ENCODE measurements around the gene SLC6A12. TPM values are rescaled to one million over a fixed set of nuclear protein-coding genes. Genes with fewer than 3 reads are reported as not detected.

The SLC6A12 gene
- total RNA-seq, 1 experiment from 2014 or later, result not detected

GRCh38 chr12:161823-162222 is 52.1 kb downstream of the SLC6A12 start:
- CTCF ChIA-PET, result no interaction called here
- H3K27ac ChIP-seq (ENCODE audit: low read length), result no peak overlapping the region
- POLR2A ChIA-PET (ENCODE audit: unreplicated experiment), result no interaction called here
- no peaks in the 10 kb centered on the region for H3K79me2 ChIP-seq (ENCODE audit: low read length)
- no peak overlapping the region for H3K4me3 ChIP-seq (ENCODE audit: low read length)
- TF ChIP-seq EZH2phosphoT487 (IDR thresholded peaks at IDR 0.05; ENCODE audit: borderline replicate concordance, low read length), result no peak
- TF ChIP-seq, protein P1, sequence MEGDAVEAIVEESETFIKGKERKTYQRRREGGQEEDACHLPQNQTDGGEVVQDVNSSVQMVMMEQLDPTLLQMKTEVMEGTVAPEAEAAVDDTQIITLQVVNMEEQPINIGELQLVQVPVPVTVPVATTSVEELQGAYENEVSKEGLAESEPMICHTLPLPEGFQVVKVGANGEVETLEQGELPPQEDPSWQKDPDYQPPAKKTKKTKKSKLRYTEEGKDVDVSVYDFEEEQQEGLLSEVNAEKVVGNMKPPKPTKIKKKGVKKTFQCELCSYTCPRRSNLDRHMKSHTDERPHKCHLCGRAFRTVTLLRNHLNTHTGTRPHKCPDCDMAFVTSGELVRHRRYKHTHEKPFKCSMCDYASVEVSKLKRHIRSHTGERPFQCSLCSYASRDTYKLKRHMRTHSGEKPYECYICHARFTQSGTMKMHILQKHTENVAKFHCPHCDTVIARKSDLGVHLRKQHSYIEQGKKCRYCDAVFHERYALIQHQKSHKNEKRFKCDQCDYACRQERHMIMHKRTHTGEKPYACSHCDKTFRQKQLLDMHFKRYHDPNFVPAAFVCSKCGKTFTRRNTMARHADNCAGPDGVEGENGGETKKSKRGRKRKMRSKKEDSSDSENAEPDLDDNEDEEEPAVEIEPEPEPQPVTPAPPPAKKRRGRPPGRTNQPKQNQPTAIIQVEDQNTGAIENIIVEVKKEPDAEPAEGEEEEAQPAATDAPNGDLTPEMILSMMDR (conservative IDR thresholded peaks at IDR 0.05; ENCODE audit: low read depth, low read length), result no peak
- no peak for TF ChIP-seq EZH2 (IDR thresholded peaks at IDR 0.05; ENCODE audit: low read length, unreplicated experiment)
- ATAC-seq (no peak), DNase-seq (no peak)
- peaks cover 22% of the 10 kb centered on the region for H3K27me3 ChIP-seq (ENCODE audit: low read length)
- H2AFZ ChIP-seq (ENCODE audit: low read length), result no peak overlapping the region
- no peaks in the 10 kb centered on the region for H3K4me1 ChIP-seq (ENCODE audit: insufficient read depth, low read length)
- no peaks in the 10 kb centered on the region for H3K36me3 ChIP-seq (ENCODE audit: low read depth, low read length)
- no peak overlapping the region for H3K4me2 ChIP-seq (ENCODE audit: low read length)
- no peaks in the 10 kb centered on the region for H3K9me3 ChIP-seq (ENCODE audit: low read length)
- H4K20me1 ChIP-seq (ENCODE audit: low read length), result no peaks in the 10 kb centered on the region
- intact Hi-C loops (cut with micrococcal nuclease), result no loop called here
- no peaks in the 10 kb centered on the region for H3F3A ChIP-seq (ENCODE audit: low read length, unreplicated experiment)
- BruUV-seq (replicated peaks), result no TSS peak
- H3K9me2 ChIP-seq (replicated peaks; ENCODE audit: low read length), result no peaks in the 10 kb centered on the region
- H3K9ac ChIP-seq (ENCODE audit: low read length), result no peak overlapping the region

GRCh38 chr12:160858-161257 is 53.1 kb downstream of the SLC6A12 start:
- CTCF ChIA-PET, result no interaction called here
- BruUV-seq (replicated peaks), result no TSS peak
- TF ChIP-seq EZH2phosphoT487 (IDR thresholded peaks at IDR 0.05; ENCODE audit: borderline replicate concordance, low read length) (no peak), EZH2 (IDR thresholded peaks at IDR 0.05; ENCODE audit: low read length, unreplicated experiment) (no peak)
- TF ChIP-seq, protein P1 (conservative IDR thresholded peaks at IDR 0.05; ENCODE audit: low read depth, low read length), result no peak
- Histone ChIP-seq H3K9me2 (replicated peaks; ENCODE audit: low read length) (no peaks in the 10 kb centered on the region), H3K27me3 (ENCODE audit: low read length) (peaks cover 27% of the 10 kb centered on the region), H3K27ac (ENCODE audit: low read length) (no peak overlapping the region), H3K4me1 (ENCODE audit: insufficient read depth, low read length) (no peaks in the 10 kb centered on the region), H3K4me3 (ENCODE audit: low read length) (no peak overlapping the region), H3K79me2 (ENCODE audit: low read length) (no peaks in the 10 kb centered on the region), H3K36me3 (ENCODE audit: low read depth, low read length) (no peaks in the 10 kb centered on the region), H3K4me2 (ENCODE audit: low read length) (no peak overlapping the region), H3K9me3 (ENCODE audit: low read length) (no peaks in the 10 kb centered on the region), H3F3A (ENCODE audit: low read length, unreplicated experiment) (no peaks in the 10 kb centered on the region), H4K20me1 (ENCODE audit: low read length) (no peaks in the 10 kb centered on the region), H3K9ac (ENCODE audit: low read length) (no peak overlapping the region), H2AFZ (ENCODE audit: low read length) (no peak overlapping the region)
- DNase-seq (no peak), ATAC-seq (no peak)
- POLR2A ChIA-PET (ENCODE audit: unreplicated experiment), result no interaction called here
- intact Hi-C loops (cut with micrococcal nuclease), result no loop called here

GRCh38 chr12:159156-159782 is 54.7 kb downstream of the SLC6A12 start:
- POLR2A ChIA-PET (ENCODE audit: unreplicated experiment), result no interaction called here
- H3K27me3 ChIP-seq (ENCODE audit: low read length), result peaks cover 27% of the 10 kb centered on the region

More at GRCh38 chr12:159156-159782, 54.7 kb downstream of the SLC6A12 start:
- H3K36me3 ChIP-seq (ENCODE audit: low read depth, low read length), result no peaks in the 10 kb centered on the region
- TF ChIP-seq, protein P1 (conservative IDR thresholded peaks at IDR 0.05; ENCODE audit: low read depth, low read length), result no peak
- TF ChIP-seq EZH2 (IDR thresholded peaks at IDR 0.05; ENCODE audit: low read length, unreplicated experiment), result no peak
- TF ChIP-seq EZH2phosphoT487 (IDR thresholded peaks at IDR 0.05; ENCODE audit: borderline replicate concordance, low read length), result no peak
- CTCF ChIA-PET, result no interaction called here
- no peaks in the 10 kb centered on the region for H3K9me2 ChIP-seq (replicated peaks; ENCODE audit: low read length)
- no peaks in the 10 kb centered on the region for H3K9me3 ChIP-seq (ENCODE audit: low read length)
- intact Hi-C loops (cut with micrococcal nuclease), result no loop called here
- ATAC-seq (no peak), DNase-seq (no peak)
- H3K4me3 ChIP-seq (ENCODE audit: low read length), result no peak overlapping the region
- H3K4me2 ChIP-seq (ENCODE audit: low read length), result no peak overlapping the region
- BruUV-seq (replicated peaks), result no TSS peak
- no peak overlapping the region for H3K9ac ChIP-seq (ENCODE audit: low read length)
- no peaks in the 10 kb centered on the region for H3K4me1 ChIP-seq (ENCODE audit: insufficient read depth, low read length)
- H3F3A ChIP-seq (ENCODE audit: low read length, unreplicated experiment), result no peaks in the 10 kb centered on the region
- no peaks in the 10 kb centered on the region for H4K20me1 ChIP-seq (ENCODE audit: low read length)
- H2AFZ ChIP-seq (ENCODE audit: low read length), result no peak overlapping the region
- no peaks in the 10 kb centered on the region for H3K79me2 ChIP-seq (ENCODE audit: low read length)
- H3K27ac ChIP-seq (ENCODE audit: low read length), result no peak overlapping the region
